OCI-LY7 (cell line): Measurements from ENCODE around the gene ICAM1. TPM values are rescaled to one million over a fixed set of nuclear protein-coding genes. Genes with fewer than 3 reads are reported as not detected.
"Not testable (repeated sequence)": the region's sequence is repeated elsewhere in the genome, so short reads cannot be mapped to it uniquely, and the experiment has no call there.

Experiments
- BruUV-seq: library from RNA; stranded (reverse); fragments of 400-500 nt; replicated peaks from 2 replicates; lab custom pipeline; 2021; lab: Mats Ljungman, UMichigan
- CTCF ChIA-PET: fragments of 300-600 bp; sonication (Branson Sonifier 250); formaldehyde crosslinking; loops from one replicate; lab custom pipeline; 2022; ENCODE audit warnings: antibody characterized with exemption; ENCODE audit not compliant: unreplicated experiment; lab: Charles Lee
- POLR2A ChIA-PET: fragments of 300-600 bp; sonication (Branson Sonifier 250); formaldehyde crosslinking; loops from one replicate; lab custom pipeline; 2022; ENCODE audit warnings: antibody characterized with exemption; lab: Charles Lee
- DNase-seq: peaks from one replicate; pipeline ENCODE4 v3.0.0-alpha.2; 2015; ENCODE audit warnings: low spot score
- H2AFZ ChIP-seq: fragments of 200-600 bp; sonication (generic), shearing (Covaris generic); 2 replicates; pipeline ENCODE4 v1.6.1; 2014; ENCODE audit warnings: mild to moderate bottlenecking, antibody characterized with exemption, low read length, moderate library complexity
- H3K27ac ChIP-seq: fragments of 200-600 bp; sonication (generic); 2 replicates; pipeline ENCODE4 v1.5.1; 2014; ENCODE audit warnings: mixed run types, low read depth, mild to moderate bottlenecking, moderate library complexity, low read length, inconsistent platforms; ENCODE audit not compliant: poor library complexity, severe bottlenecking
- H3K36me3 ChIP-seq: fragments of 200-600 bp; sonication (generic); 2 replicates; pipeline ENCODE4 v1.6.1; 2014; ENCODE audit warnings: mild to moderate bottlenecking, antibody characterized with exemption, low read length, moderate library complexity, mixed read lengths; ENCODE audit not compliant: insufficient read depth
- H3K4me1 ChIP-seq: fragments of 200-600 bp; sonication (generic); 2 replicates; pipeline ENCODE4 v1.5.1; 2014; ENCODE audit warnings: mild to moderate bottlenecking, low read length; ENCODE audit not compliant: insufficient read depth, poor library complexity, severe bottlenecking
- H3K4me2 ChIP-seq: fragments of 200-600 bp; sonication (generic); 2 replicates; pipeline ENCODE4 v1.6.1; 2014; ENCODE audit warnings: mild to moderate bottlenecking, low read length
- H3K4me3 ChIP-seq: fragments of 200-600 bp; sonication (generic); 2 replicates; pipeline ENCODE4 v1.5.1; 2014; ENCODE audit warnings: mild to moderate bottlenecking, low read depth, low read length; ENCODE audit not compliant: poor library complexity, severe bottlenecking
- H3K79me2 ChIP-seq: fragments of 200-600 bp; sonication (generic); 2 replicates; pipeline ENCODE4 v1.6.1; 2016; ENCODE audit warnings: low read depth, mild to moderate bottlenecking, low read length, moderate library complexity, mixed read lengths; ENCODE audit not compliant: insufficient read depth
- H3K9me2 ChIP-seq: fragments of 200-600 bp; sonication (generic); 2 replicates; pipeline ENCODE4 v1.6.1; 2016; ENCODE audit warnings: mild to moderate bottlenecking, low read length, mixed read lengths; ENCODE audit not compliant: insufficient read depth
- H3K9me3 ChIP-seq: fragments of 200-600 bp; sonication (generic); 2 replicates; pipeline ENCODE4 v1.6.1; 2014; ENCODE audit warnings: mild to moderate bottlenecking, mixed run types, low read length, mixed read lengths
- H4K20me1 ChIP-seq: fragments of 200-600 bp; sonication (generic); 2 replicates; pipeline ENCODE4 v1.6.1; 2014; ENCODE audit warnings: mild to moderate bottlenecking, antibody characterized with exemption, low read length, moderate library complexity, mixed read lengths; ENCODE audit not compliant: insufficient read depth
- CTCF ChIP-seq: fragments of 200-600 bp; sonication (generic); conservative IDR thresholded peaks from 2 replicates; pipeline ENCODE4 v1.5.1; 2014; ENCODE audit warnings: mild to moderate bottlenecking, antibody characterized with exemption, low read length, moderate library complexity, mixed read lengths
- EZH2phosphoT487 ChIP-seq: fragments of 200-600 bp; sonication (generic); IDR thresholded peaks from 2 replicates; pipeline ENCODE4 v1.6.1; 2018; ENCODE audit warnings: low read depth, borderline replicate concordance, mild to moderate bottlenecking, mixed run types, antibody characterized with exemption, low read length, moderate library complexity, mixed read lengths
- intact Hi-C: fragments of 100-400 bp; cut with micrococcal nuclease; formaldehyde crosslinking; loops from one replicate; pipeline ENCODE4 v1.10.0; 2022; ENCODE audit not compliant: unreplicated experiment
- total RNA-seq, 2 experiments: library from RNA; depleted of rRNA in 1 of 2; stranded (reverse); fragments of >200 nt in 1 of 2; shearing (Covaris generic) in 1 of 2; gene quantifications; 2 replicates each; pipeline ENCODE4 v1.2.3, GENCODE V29; 2014 to 2022

ICAM1 gene
- total RNA-seq, 2 experiments from 2014 or later = 12.0 to 13.4 TPM

GRCh38 chr19:10237702-10238101, 33.2 kb upstream of the ICAM1 start:
- no peak for DNase-seq
- no peaks in the 10 kb centered on the region for H4K20me1 ChIP-seq
- H3K27ac ChIP-seq = peak overlapping the region; percentile 95
- H3K4me3 ChIP-seq = peak overlapping the region; percentile 65
- TF ChIP-seq CTCF (no peak), EZH2phosphoT487 (no peak)
- H3K36me3 ChIP-seq = no peaks in the 10 kb centered on the region
- no peaks in the 10 kb centered on the region for H3K9me3 ChIP-seq
- peaks cover 16% of the 10 kb centered on the region; the same call in 1 of the 2 replicates for H3K79me2 ChIP-seq
- H3K4me2 ChIP-seq = peak overlapping the region; percentile 83
- H3K4me1 ChIP-seq = peaks cover 96% of the 10 kb centered on the region
- no peak overlapping the region for H2AFZ ChIP-seq
- no TSS peak for BruUV-seq
- no peaks in the 10 kb centered on the region for H3K9me2 ChIP-seq
- POLR2A ChIA-PET = no interaction called here
- CTCF ChIA-PET = no interaction called here
- intact Hi-C loops = loop anchor here (5.0 to 10.0 kb wide), 5 partner anchors 45 to 737 kb away; partner anchors contain the start of genes ANGPTL6, DNMT1 and PPAN

- BruUV-seq = no TSS peak
- Histone ChIP-seq H3K27ac (peak overlapping the region; percentile 95), H3K4me1 (peaks cover 96% of the 10 kb centered on the region), H2AFZ (no peak overlapping the region), H4K20me1 (no peaks in the 10 kb centered on the region), H3K79me2 (peaks cover 13% of the 10 kb centered on the region; the same call in 1 of the 2 replicates), H3K4me3 (peak overlapping the region; percentile 65), H3K36me3 (no peaks in the 10 kb centered on the region), H3K9me3 (no peaks in the 10 kb centered on the region), H3K9me2 (no peaks in the 10 kb centered on the region), H3K4me2 (peak overlapping the region; percentile 83)
- ChIA-PET CTCF (interaction anchor here (0.5 kb wide), 1 partner anchor 157 kb away, joined by 7 read pairs; no protein-coding TSS in a partner anchor), POLR2A (no interaction called here)
- DNase-seq = peak; percentile 56
- intact Hi-C loops = loop anchor here (5.0 to 10.0 kb wide), 5 partner anchors 46 to 737 kb away; partner anchors contain the start of genes ANGPTL6, DNMT1 and PPAN
- no peak for TF ChIP-seq EZH2phosphoT487
- TF ChIP-seq CTCF = no peak
Measured at GRCh38 chr19:10238172-10238783, 32.6 kb upstream of the ICAM1 start.

GRCh38 chr19:10241826-10242449, 29.0 kb upstream of the ICAM1 start:
- CTCF ChIA-PET, H3K79me2 ChIP-seq, H2AFZ ChIP-seq, H3K9me2 ChIP-seq, H3K9me3 ChIP-seq, intact Hi-C loops, H3K36me3 ChIP-seq, H4K20me1 ChIP-seq, DNase-seq: not testable (repeated sequence)
- peak overlapping the region; percentile 95 for H3K27ac ChIP-seq
- TSS peak; percentile 86 for BruUV-seq
- H3K4me3 ChIP-seq = peak overlapping the region; percentile 58
- peaks cover 98% of the 10 kb centered on the region for H3K4me1 ChIP-seq
- POLR2A ChIA-PET = interaction anchor here (0.6 to 2.5 kb wide), 7 partner anchors 8 to 170 kb away, joined by 3 to 14 read pairs (median 4); no protein-coding TSS in a partner anchor
- H3K4me2 ChIP-seq = peak overlapping the region; percentile 88
